B cell (primary cell): ENCODE results near the gene GJA1. TPM values are rescaled to one million over a fixed set of nuclear protein-coding genes. Genes with fewer than 3 reads are reported as not detected.
"Not testable (repeated sequence)": the region's sequence is repeated elsewhere in the genome, so short reads cannot be mapped to it uniquely, and the experiment has no call there.

ENCODE experiments used
- ATAC-seq: fragments of 200-7000 bp; cut with Tn5 transposase; one replicate; pipeline ENCODE4 v1.10.0; 2021; ENCODE audit warnings: low read depth, mild to moderate bottlenecking, moderate number of reproducible peaks, moderate library complexity
- CTCF ChIA-PET: fragments of 350-600 bp; sonication (Branson Sonifier 250); formaldehyde crosslinking; loops from one replicate; lab custom pipeline; 2021; ENCODE audit warnings: antibody characterized with exemption, inconsistent platforms; lab: Charles Lee
- POLR2A ChIA-PET: fragments of 350-600 bp; sonication (Branson Sonifier 250); formaldehyde crosslinking; loops from one replicate; lab custom pipeline; 2021; ENCODE audit warnings: antibody characterized with exemption; lab: Charles Lee
- DNase-seq: peaks from one replicate; pipeline ENCODE4 v3.0.0; 2013
- H2AFZ ChIP-seq: 2 replicates; pipeline ENCODE4 v1.6.1; 2012; ENCODE audit warnings: mild to moderate bottlenecking, low read depth, low read length; ENCODE audit not compliant: insufficient read depth, poor library complexity, severe bottlenecking
- H3K27ac ChIP-seq, 2 donors: 1 replicate in 1 of 2; 2 replicates in 1 of 2; pipeline ENCODE4 v1.5.1; 2012 to 2013; ENCODE audit warnings: low read length in 2 of 2, mild to moderate bottlenecking in 2 of 2, moderate library complexity in 1 of 2
- H3K27me3 ChIP-seq, 4 experiments: fragments of 200-600 bp in 1 of 4; sonication (generic) in 1 of 4; replicated peaks in 1 of 4; 1 replicate in 2 of 4; 2 replicates in 2 of 4; pipeline versions ENCODE4 v1.6.1 to v1.7.0; 2013 to 2016; ENCODE audit warnings: low read length in 3 of 4, mild to moderate bottlenecking in 2 of 4, mixed read lengths in 1 of 4, moderate library complexity in 1 of 4; ENCODE audit not compliant: insufficient read depth in 4 of 4, control insufficient read depth in 3 of 4; ENCODE audit errors: control extremely low read depth in 1 of 4
- H3K36me3 ChIP-seq, 2 experiments: replicated peaks in 1 of 2; 1 replicate in 1 of 2; 2 replicates in 1 of 2; pipeline versions ENCODE4 v1.6.1 to v1.7.1; 2013; ENCODE audit warnings: low read length in 1 of 2; ENCODE audit not compliant: insufficient read depth in 2 of 2, control insufficient read depth in 1 of 2; ENCODE audit errors: control extremely low read depth in 1 of 2, extremely low read depth in 1 of 2
- H3K4me1 ChIP-seq, 2 donors: fragments of 200-600 bp in 1 of 2; sonication (generic) in 1 of 2; 1 replicate in 1 of 2; 2 replicates in 1 of 2; pipeline versions ENCODE4 v1.5.1 to v1.6.1; 2013 to 2017; ENCODE audit warnings: low read length in 2 of 2; ENCODE audit not compliant: control insufficient read depth in 2 of 2, insufficient read depth in 2 of 2
- H3K4me2 ChIP-seq: replicated peaks from 2 replicates; pipeline ENCODE3; 2012; ENCODE audit warnings: mild to moderate bottlenecking, low read depth, low read length; ENCODE audit not compliant: poor library complexity, severe bottlenecking
- H3K4me3 ChIP-seq, 5 experiments: fragments of 200-600 bp in 1 of 5; sonication (generic) in 1 of 5; 1 replicate in 3 of 5; 2 replicates in 2 of 5; pipeline versions ENCODE4 v1.5.1 to v1.7.0; 2011 to 2016; ENCODE audit warnings: low read length in 4 of 5, mild to moderate bottlenecking in 4 of 5, low read depth in 2 of 5, control low read depth in 1 of 5, moderate library complexity in 1 of 5; ENCODE audit not compliant: insufficient read depth in 1 of 5; ENCODE audit errors: control extremely low read depth in 1 of 5, extremely low read depth in 1 of 5
- H3K79me2 ChIP-seq: fragments of 200-600 bp; sonication (generic); one replicate; pipeline ENCODE4 v1.6.0; 2016; ENCODE audit warnings: low read length; ENCODE audit not compliant: control insufficient read depth, insufficient read depth
- H3K9ac ChIP-seq: fragments of 200-600 bp; sonication (generic); 2 replicates; pipeline ENCODE4 v1.6.1; 2017; ENCODE audit warnings: mild to moderate bottlenecking, low read length, moderate library complexity
- H3K9me3 ChIP-seq, 3 donors: one replicate each; pipeline versions ENCODE4 v1.6.1 to v1.7.1; 2013; ENCODE audit warnings: low read length in 2 of 3; ENCODE audit not compliant: control insufficient read depth in 2 of 3, insufficient read depth in 1 of 3; ENCODE audit errors: control extremely low read depth in 1 of 3
- H4K20me1 ChIP-seq: 2 replicates; pipeline ENCODE4 v1.6.0; 2012; ENCODE audit warnings: mild to moderate bottlenecking, low read length; ENCODE audit not compliant: insufficient read depth, control insufficient read depth, poor library complexity, severe bottlenecking
- H3K27ac Mint-ChIP-seq: one replicate; pipeline ENCODE4 v1.8.0; 2021; ENCODE audit warnings: mixed read lengths
- H3K27me3 Mint-ChIP-seq: one replicate; pipeline ENCODE4 v1.8.0; 2021; ENCODE audit warnings: mixed read lengths
- H3K4me1 Mint-ChIP-seq: one replicate; pipeline ENCODE4 v1.8.0; 2021; ENCODE audit warnings: mixed read lengths
- H3K4me3 Mint-ChIP-seq: one replicate; pipeline ENCODE4 v1.8.0; 2021; ENCODE audit warnings: mixed read lengths
- H3K9me3 Mint-ChIP-seq: one replicate; pipeline ENCODE4 v1.8.0; 2022; ENCODE audit warnings: mixed read lengths; ENCODE audit not compliant: insufficient read depth
- CTCF ChIP-seq: fragments of 200-600 bp; IDR thresholded peaks from one replicate; pipeline ENCODE4 v1.8.0; 2022; ENCODE audit warnings: antibody characterized with exemption, mild to moderate bottlenecking
- EZH2 ChIP-seq: IDR thresholded peaks from 2 replicates; pipeline ENCODE4 v1.6.1; 2012; ENCODE audit warnings: borderline replicate concordance, low read depth, mild to moderate bottlenecking, moderate library complexity, low read length; ENCODE audit not compliant: insufficient read depth, poor library complexity, severe bottlenecking
- WGBS: methylation state at CpG from one replicate; pipeline ENCODE4 v1.1.5; 2013; ENCODE audit warnings: missing lambda C conversion rate; ENCODE audit not compliant: insufficient coverage; 5-methylcytosine and 5-hydroxymethylcytosine counted together
- intact Hi-C: fragments of 100-400 bp; cut with micrococcal nuclease; formaldehyde crosslinking; loops from one replicate; pipeline ENCODE4 v1.10.0; 2022
- polyA plus RNA-seq: library from polyadenylated mRNA; depleted of rRNA; stranded (reverse); fragments of >200 nt; gene quantifications from 2 replicates; pipeline ENCODE4 v1.2.3, GENCODE V29; 2012
- total RNA-seq, 2 donors: library from RNA; stranded (reverse); fragments of 120-200 nt in 1 of 2; gene quantifications; 1 replicate in 1 of 2; 2 replicates in 1 of 2; pipeline versions ENCODE4 v1.2.3 to v1.2.4, GENCODE V29; 2013 to 2022

GJA1 gene
- total and polyA plus RNA-seq, 2 donors (not counting 1 experiment from before 2014, with no cell fraction given), result not detected

GRCh38 chr6:121430514-121431460, 4.7 kb upstream of the GJA1 start:
- Histone ChIP-seq H3K27ac (no peak overlapping the region), H3K4me1 (no peaks in the 10 kb centered on the region), H4K20me1 (no peaks in the 10 kb centered on the region), H3K4me2 (no peak overlapping the region), H3K79me2 (no peaks in the 10 kb centered on the region), H2AFZ (no peak overlapping the region), H3K9ac (no peak overlapping the region), H3K4me3 (no peak overlapping the region), H3K36me3 (no peaks in the 10 kb centered on the region), H3K27me3 (peaks cover 0 to 4% (median 3%) of the 10 kb centered on the region in 4 experiments), H3K9me3 (no peaks in the 10 kb centered on the region)
- CTCF ChIA-PET, result interaction anchor here (1.6 kb wide), 1 partner anchor 1101 kb away, joined by 3 read pairs; no protein-coding TSS in a partner anchor
- Mint-ChIP-seq H3K4me3 (no peak overlapping the region), H3K4me1 (no peaks in the 10 kb centered on the region), H3K27ac (no peak overlapping the region), H3K27me3 (peaks cover 12% of the 10 kb centered on the region), H3K9me3 (no peaks in the 10 kb centered on the region)
- no peak for ATAC-seq
- no peak for DNase-seq
- no peak for TF ChIP-seq CTCF
- no peak for TF ChIP-seq EZH2
- POLR2A ChIA-PET, result no interaction called here
- intact Hi-C loops, result loop anchor here (5.0 kb wide), 1 partner anchor 943 kb away; no protein-coding TSS in a partner anchor
- 93% methylated on average over 6 of the region's 10 CpGs for WGBS

- H3K27ac ChIP-seq, H3K4me1 Mint-ChIP-seq, ATAC-seq, H3K9ac ChIP-seq, H3K4me1 ChIP-seq, H4K20me1 ChIP-seq, H3K9me3 ChIP-seq, H3K4me2 ChIP-seq, H3K36me3 ChIP-seq, H3K4me3 Mint-ChIP-seq, DNase-seq, H3K79me2 ChIP-seq, H3K9me3 Mint-ChIP-seq, H3K4me3 ChIP-seq, POLR2A ChIA-PET, H2AFZ ChIP-seq, H3K27ac Mint-ChIP-seq, CTCF ChIA-PET: not testable (repeated sequence)
- intact Hi-C loops, result loop anchor here (5.0 kb wide), 1 partner anchor 944 kb away; no protein-coding TSS in a partner anchor
- WGBS, result 92% methylated on average over 4 of the region's 6 CpGs
- H3K27me3 Mint-ChIP-seq, result peaks cover 15% of the 10 kb centered on the region
- peaks cover 0 to 11% (median 3%) of the 10 kb centered on the region in 4 experiments for H3K27me3 ChIP-seq
Measured at GRCh38 chr6:121431776-121432175, 3.7 kb upstream of the GJA1 start.
